ENCODE measurements around the gene MAPK10. TPM values are rescaled to one million over a fixed set of nuclear protein-coding genes. Genes with fewer than 3 reads are reported as not detected.

MAPK10 gene
- total RNA-seq, 2 experiments from 2014 or later = not detected

GRCh38 chr4:86129546-86129945, 230.3 kb downstream of the MAPK10 start:
- Mint-ChIP-seq H3K9me3 (no peaks in the 10 kb centered on the region), H3K27ac (no peak overlapping the region), H3K36me3 (ENCODE audit: low read depth) (no peaks in the 10 kb centered on the region), H3K4me3 (no peak overlapping the region), H3K4me1 (ENCODE audit: low read depth) (no peaks in the 10 kb centered on the region), H3K27me3 (no peaks in the 10 kb centered on the region)
- intact Hi-C loops (cut with micrococcal nuclease) = no loop called here
- TF ChIP-seq, protein P1, sequence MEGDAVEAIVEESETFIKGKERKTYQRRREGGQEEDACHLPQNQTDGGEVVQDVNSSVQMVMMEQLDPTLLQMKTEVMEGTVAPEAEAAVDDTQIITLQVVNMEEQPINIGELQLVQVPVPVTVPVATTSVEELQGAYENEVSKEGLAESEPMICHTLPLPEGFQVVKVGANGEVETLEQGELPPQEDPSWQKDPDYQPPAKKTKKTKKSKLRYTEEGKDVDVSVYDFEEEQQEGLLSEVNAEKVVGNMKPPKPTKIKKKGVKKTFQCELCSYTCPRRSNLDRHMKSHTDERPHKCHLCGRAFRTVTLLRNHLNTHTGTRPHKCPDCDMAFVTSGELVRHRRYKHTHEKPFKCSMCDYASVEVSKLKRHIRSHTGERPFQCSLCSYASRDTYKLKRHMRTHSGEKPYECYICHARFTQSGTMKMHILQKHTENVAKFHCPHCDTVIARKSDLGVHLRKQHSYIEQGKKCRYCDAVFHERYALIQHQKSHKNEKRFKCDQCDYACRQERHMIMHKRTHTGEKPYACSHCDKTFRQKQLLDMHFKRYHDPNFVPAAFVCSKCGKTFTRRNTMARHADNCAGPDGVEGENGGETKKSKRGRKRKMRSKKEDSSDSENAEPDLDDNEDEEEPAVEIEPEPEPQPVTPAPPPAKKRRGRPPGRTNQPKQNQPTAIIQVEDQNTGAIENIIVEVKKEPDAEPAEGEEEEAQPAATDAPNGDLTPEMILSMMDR (IDR thresholded peaks at IDR 0.05) = no peak
- CTCF ChIA-PET = no interaction called here
- DNase-seq = no peak
- no peak for ATAC-seq
- POLR2A ChIA-PET = no interaction called here

DNA sequence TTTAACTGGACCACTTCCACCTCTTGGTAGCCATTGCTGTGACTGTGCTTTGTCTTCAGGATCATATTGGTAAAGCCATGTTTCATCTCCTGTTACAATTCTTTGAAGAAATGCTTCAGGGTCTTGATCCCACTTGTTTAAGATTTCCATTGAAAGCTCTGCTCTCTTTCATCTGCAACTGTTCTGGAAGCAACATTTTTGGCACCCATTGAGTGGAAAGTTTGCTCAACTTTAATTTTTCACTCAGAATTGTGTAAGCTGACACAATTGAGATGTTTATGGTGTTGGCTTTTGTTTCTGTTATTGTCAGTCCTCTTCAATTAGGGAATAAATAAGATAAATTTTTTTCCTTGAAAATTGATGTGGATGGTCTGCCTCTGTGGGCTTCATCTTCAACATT, 237.4 kb downstream of the MAPK10 start:
- POLR2A ChIA-PET = no interaction called here
- no peaks in the 10 kb centered on the region for H3K4me1 Mint-ChIP-seq (ENCODE audit: low read depth)

DNA sequence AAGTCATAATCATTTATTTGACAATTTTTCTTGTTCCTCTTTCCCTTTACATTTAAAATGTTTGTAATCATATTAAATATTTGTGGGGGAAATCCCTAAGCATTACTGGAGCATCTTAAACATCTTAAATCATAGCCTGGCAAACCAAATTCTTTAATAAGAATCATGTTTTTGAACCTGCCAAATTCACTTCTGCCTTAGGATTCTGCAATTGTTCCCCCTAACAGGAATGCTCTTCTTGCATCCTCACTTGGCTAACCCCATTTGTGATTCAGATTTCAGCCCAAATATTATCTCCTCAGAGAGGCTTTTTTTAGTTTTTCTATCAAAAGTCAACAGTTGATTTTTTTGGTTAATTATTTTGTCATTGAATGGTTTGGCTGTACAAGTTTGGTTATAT, 241.1 kb downstream of the MAPK10 start:
- no peak overlapping the region for H3K27ac Mint-ChIP-seq
- H3K4me3 Mint-ChIP-seq = no peak overlapping the region
- DNase-seq = no peak
- POLR2A ChIA-PET = no interaction called here
- TF ChIP-seq, protein P1 (IDR thresholded peaks at IDR 0.05) = no peak
- CTCF ChIA-PET = no interaction called here
- no peaks in the 10 kb centered on the region for H3K4me1 Mint-ChIP-seq (ENCODE audit: low read depth)
- intact Hi-C loops (cut with micrococcal nuclease) = no loop called here
- peaks cover 1% of the 10 kb centered on the region for H3K9me3 Mint-ChIP-seq
- ATAC-seq = no peak
- no peaks in the 10 kb centered on the region for H3K36me3 Mint-ChIP-seq (ENCODE audit: low read depth)
- no peaks in the 10 kb centered on the region for H3K27me3 Mint-ChIP-seq

More for the DNA sequence above, 237.4 kb downstream of the MAPK10 start:
- no peak overlapping the region for H3K27ac Mint-ChIP-seq
- intact Hi-C loops (cut with micrococcal nuclease) = no loop called here
- no peaks in the 10 kb centered on the region for H3K9me3 Mint-ChIP-seq
- no peaks in the 10 kb centered on the region for H3K27me3 Mint-ChIP-seq
- CTCF ChIA-PET = no interaction called here
- DNase-seq (no peak), ATAC-seq (no peak)
- H3K4me3 Mint-ChIP-seq = no peak overlapping the region
- TF ChIP-seq, protein P1 (IDR thresholded peaks at IDR 0.05) = no peak
- no peaks in the 10 kb centered on the region for H3K36me3 Mint-ChIP-seq (ENCODE audit: low read depth)

DNA sequence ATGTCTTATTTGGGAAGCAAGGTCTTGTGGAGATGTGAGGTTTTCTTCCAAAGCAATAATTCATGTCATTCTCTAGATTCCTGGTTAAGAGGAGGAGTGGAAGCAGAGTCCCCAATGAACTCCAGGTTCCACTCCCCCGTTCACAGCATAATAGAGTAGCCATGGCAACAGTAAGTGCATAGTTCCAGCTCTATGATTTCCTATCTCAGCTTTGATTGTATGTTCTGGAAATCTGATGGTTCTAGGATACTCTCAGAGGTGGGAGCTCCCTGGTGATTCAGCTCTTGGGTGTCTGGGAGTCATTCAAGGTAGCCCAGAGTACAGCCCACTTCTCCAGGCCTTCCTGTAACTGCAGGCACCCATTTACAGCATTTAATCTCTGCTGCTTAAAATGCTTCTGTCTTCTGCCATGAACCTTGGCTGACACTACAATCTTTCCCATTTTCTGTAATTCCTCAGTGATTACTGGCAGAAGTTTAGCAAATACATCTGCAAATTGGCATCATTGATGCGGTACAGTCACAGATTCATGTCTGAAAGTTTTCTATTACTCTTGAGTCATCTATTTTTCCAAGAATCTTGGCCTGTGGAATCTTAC, 242.0 kb downstream of the MAPK10 start:
- Mint-ChIP-seq H3K36me3 (ENCODE audit: low read depth) (no peaks in the 10 kb centered on the region), H3K27ac (no peak overlapping the region), H3K9me3 (peaks cover 5% of the 10 kb centered on the region), H3K27me3 (no peaks in the 10 kb centered on the region), H3K4me3 (no peak overlapping the region), H3K4me1 (ENCODE audit: low read depth) (no peaks in the 10 kb centered on the region)
- POLR2A ChIA-PET = no interaction called here
- TF ChIP-seq, protein P1 (IDR thresholded peaks at IDR 0.05) = no peak
- intact Hi-C loops (cut with micrococcal nuclease) = no loop called here
- ATAC-seq (no peak), DNase-seq (no peak)
- CTCF ChIA-PET = no interaction called here

DNA sequence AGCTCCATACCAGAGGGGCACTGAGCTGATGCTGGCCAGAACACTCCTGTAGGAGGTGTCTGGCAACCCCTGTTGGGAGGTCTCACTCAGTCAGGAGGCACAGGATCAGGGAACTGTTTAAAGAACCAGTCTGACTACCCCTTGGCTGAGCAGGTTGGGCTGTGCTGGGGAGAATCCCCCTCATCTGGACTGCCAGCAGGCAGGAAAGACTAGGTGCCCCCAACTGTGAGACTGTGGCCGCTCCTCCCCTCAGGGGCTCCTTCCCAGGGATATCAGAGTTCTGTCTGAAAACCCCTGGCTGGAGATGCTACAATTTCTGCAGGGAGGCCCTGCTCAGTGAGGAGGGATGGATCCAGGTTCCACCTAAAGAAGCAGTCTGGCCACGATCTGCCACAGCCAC, 245.3 kb downstream of the MAPK10 start:
- no peaks in the 10 kb centered on the region for H3K4me1 Mint-ChIP-seq (ENCODE audit: low read depth)
- H3K36me3 Mint-ChIP-seq (ENCODE audit: low read depth) = no peaks in the 10 kb centered on the region
- ATAC-seq (no peak), DNase-seq (no peak)
- POLR2A ChIA-PET = no interaction called here
- H3K4me3 Mint-ChIP-seq = no peak overlapping the region
- TF ChIP-seq, protein P1 (IDR thresholded peaks at IDR 0.05) = no peak
- H3K27ac Mint-ChIP-seq = no peak overlapping the region
- H3K27me3 Mint-ChIP-seq = no peaks in the 10 kb centered on the region
- H3K9me3 Mint-ChIP-seq = peaks cover 10% of the 10 kb centered on the region
- intact Hi-C loops (cut with micrococcal nuclease) = no loop called here
- CTCF ChIA-PET = no interaction called here

Data from activated CD8-positive, alpha-beta T cell treated with anti-CD3 and anti-CD28 coated beads for 36 hours (primary cell).